Stomach (tissue), 9 donors: ENCODE measurements around the gene NCOA6. TPM values are rescaled to one million over a fixed set of nuclear protein-coding genes. Genes with fewer than 3 reads are reported as not detected.
A peak's percentile ranks its signal among the peaks of the same experiment; 100 is the strongest.
"Not testable (repeated sequence)": the region's sequence is repeated elsewhere in the genome, so short reads cannot be mapped to it uniquely, and the experiment has no call there.

ENCODE experiments used
- DNase-seq, 2 donors: peaks; one replicate each; pipeline versions ENCODE4 v3.0.0 to v3.0.0-alpha.2; 2013 to 2019
- H3K27ac ChIP-seq, 5 donors: fragments of 200-600 bp in 4 of 5; sonication (generic) in 4 of 5; one replicate each; pipeline ENCODE4 v1.5.1; 2013 to 2019; ENCODE audit warnings: mild to moderate bottlenecking in 1 of 5, moderate library complexity in 1 of 5
- H3K27me3 ChIP-seq, 3 donors: fragments of 200-600 bp; sonication (generic); one replicate each; pipeline ENCODE4 v1.5.1; 2017 to 2019; ENCODE audit warnings: mixed run types in 1 of 3
- H3K36me3 ChIP-seq, 4 donors: fragments of 200-600 bp; sonication (generic); 1 replicate in 3 of 4; 2 replicates in 1 of 4; pipeline ENCODE4 v1.5.1; 2016 to 2019
- H3K4me1 ChIP-seq, 4 donors: fragments of 200-600 bp; sonication (generic); one replicate each; pipeline ENCODE4 v1.5.1; 2016 to 2019
- H3K4me3 ChIP-seq, 4 donors: fragments of 200-600 bp; sonication (generic) in 3 of 4; one replicate each; pipeline ENCODE4 v1.5.1; 2016 to 2019; ENCODE audit warnings: mild to moderate bottlenecking in 1 of 4
- H3K9me3 ChIP-seq, 4 donors: fragments of 200-600 bp; sonication (generic); one replicate each; pipeline ENCODE4 v1.5.1; 2016 to 2019
- EP300 ChIP-seq: sonication (generic); formaldehyde crosslinking; IDR thresholded peaks from one replicate; pipeline ENCODE4 v1.6.1; 2017; ENCODE audit warnings: antibody characterized with exemption
- POLR2A ChIP-seq, 4 donors: fragments of 450-650 bp; IDR thresholded peaks; one replicate each; pipeline ENCODE4 v1.6.1; 2016; ENCODE audit warnings: antibody characterized with exemption in 4 of 4, control low read depth in 2 of 4, mild to moderate bottlenecking in 1 of 4, moderate library complexity in 1 of 4
- POLR2AphosphoS5 ChIP-seq, 3 donors: sonication (generic); formaldehyde crosslinking; IDR thresholded peaks; one replicate each; pipeline ENCODE4 v1.6.1; 2016; ENCODE audit warnings: antibody characterized with exemption in 3 of 3
- WGBS, 5 donors: extraction: QIAGEN DNeasy Blood & Tissue Kit in 3 of 5; methylation state at CpG; one replicate each; pipeline versions ENCODE4 v1.1.5 to v1.1.7; 2013 to 2018; 5-methylcytosine and 5-hydroxymethylcytosine counted together
- intact Hi-C: fragments of 100-400 bp; cut with DNase I; formaldehyde crosslinking; loops from one replicate; pipeline ENCODE4 v1.15.1; 2023; ENCODE audit warnings: low total_unique reads
- polyA plus RNA-seq, 3 donors: library from polyadenylated mRNA; stranded (reverse); fragments of 200-250 nt; gene quantifications; one replicate each; pipeline ENCODE4 v1.2.3, GENCODE V29; 2013
- total RNA-seq, 5 donors: library from RNA; depleted of rRNA; stranded (reverse); fragments of >200 nt; gene quantifications; one replicate each; pipeline versions ENCODE4 v1.1.0 to v1.2.3, GENCODE V29; 2014 to 2016
- TF ChIP-seq, protein P1 (sequence below), 7 experiments: fragments of 450-650 bp in 4 of 7; fragments of 200-600 bp in 3 of 7; sonication (generic) in 3 of 7; IDR thresholded peaks; one replicate each; pipeline ENCODE4 v1.5.1; 2016 to 2019; ENCODE audit warnings: antibody characterized with exemption in 7 of 7, control low read depth in 2 of 7, mild to moderate bottlenecking in 1 of 7
- donor health status: healthy with polysubstance abuse.
- donor health status: Bipolar disorder and iron deficiency.
- donor health status: healthy.

The NCOA6 gene
- total and polyA plus RNA-seq, 8 donors = 9.7 to 63.8 (median 20.7) TPM

DNA sequence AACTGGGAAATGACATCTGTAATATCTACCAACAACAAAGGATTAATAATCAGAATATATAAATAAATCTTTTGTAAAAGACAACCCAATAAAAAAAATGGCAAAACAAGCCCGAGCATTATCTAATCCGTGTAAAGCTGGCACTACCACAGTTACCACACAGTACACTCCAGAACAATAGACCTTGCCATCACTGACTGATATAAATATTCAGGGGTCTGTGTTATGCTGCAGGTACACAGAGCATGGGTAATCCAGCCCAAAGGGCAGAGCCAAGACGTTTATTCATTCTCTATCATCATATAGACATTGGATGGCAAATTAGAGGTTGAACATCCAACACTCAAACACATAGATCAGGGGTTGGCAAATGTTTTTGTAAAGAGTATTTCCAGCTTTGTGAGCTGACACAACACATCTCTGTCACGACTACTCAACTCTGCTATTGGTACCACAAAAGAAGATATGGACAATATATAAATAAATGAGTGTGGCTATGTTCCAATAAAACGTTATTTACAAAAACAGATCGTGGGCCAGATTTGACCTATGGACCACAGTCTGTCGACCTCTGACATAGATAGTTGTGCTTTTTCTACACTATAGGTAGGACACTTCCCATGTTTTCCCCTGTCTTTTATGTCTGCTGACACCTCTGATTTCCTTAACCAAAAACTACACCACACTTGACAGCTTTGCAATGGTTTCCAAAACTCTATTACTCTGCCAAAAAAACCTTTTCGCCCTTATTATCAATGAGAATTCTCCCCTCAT is 4.5 kb downstream of the NCOA6 start:
- no peak for DNase-seq
- TF ChIP-seq, protein P1, sequence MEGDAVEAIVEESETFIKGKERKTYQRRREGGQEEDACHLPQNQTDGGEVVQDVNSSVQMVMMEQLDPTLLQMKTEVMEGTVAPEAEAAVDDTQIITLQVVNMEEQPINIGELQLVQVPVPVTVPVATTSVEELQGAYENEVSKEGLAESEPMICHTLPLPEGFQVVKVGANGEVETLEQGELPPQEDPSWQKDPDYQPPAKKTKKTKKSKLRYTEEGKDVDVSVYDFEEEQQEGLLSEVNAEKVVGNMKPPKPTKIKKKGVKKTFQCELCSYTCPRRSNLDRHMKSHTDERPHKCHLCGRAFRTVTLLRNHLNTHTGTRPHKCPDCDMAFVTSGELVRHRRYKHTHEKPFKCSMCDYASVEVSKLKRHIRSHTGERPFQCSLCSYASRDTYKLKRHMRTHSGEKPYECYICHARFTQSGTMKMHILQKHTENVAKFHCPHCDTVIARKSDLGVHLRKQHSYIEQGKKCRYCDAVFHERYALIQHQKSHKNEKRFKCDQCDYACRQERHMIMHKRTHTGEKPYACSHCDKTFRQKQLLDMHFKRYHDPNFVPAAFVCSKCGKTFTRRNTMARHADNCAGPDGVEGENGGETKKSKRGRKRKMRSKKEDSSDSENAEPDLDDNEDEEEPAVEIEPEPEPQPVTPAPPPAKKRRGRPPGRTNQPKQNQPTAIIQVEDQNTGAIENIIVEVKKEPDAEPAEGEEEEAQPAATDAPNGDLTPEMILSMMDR (IDR thresholded peaks at IDR 0.05) = no peak
- TF ChIP-seq POLR2A (IDR thresholded peaks at IDR 0.05) (no peak), EP300 (no peak), POLR2AphosphoS5 (IDR thresholded peaks at IDR 0.05) (no peak)
- Histone ChIP-seq H3K9me3 (no peaks in the 10 kb centered on the region), H3K4me1 (peaks cover 48 to 92% (median 74%) of the 10 kb centered on the region in 4 donors), H3K27me3 (no peaks in the 10 kb centered on the region), H3K4me3 (no peak overlapping the region), H3K27ac (no peak overlapping the region), H3K36me3 (no peaks in the 10 kb centered on the region)
- intact Hi-C loops = no loop called here
- WGBS, 5 donors = 30 to 50% (median 35%) methylated on average over 8 of the region's 8 CpGs

GRCh38 chr20:34817801-34818200 is 7.7 kb downstream of the NCOA6 start:
- no peaks in the 10 kb centered on the region for H3K36me3 ChIP-seq
- intact Hi-C loops = no loop called here
- H3K4me1 ChIP-seq = peaks cover 34 to 75% (median 54%) of the 10 kb centered on the region in 4 donors
- H3K27ac ChIP-seq = no peak overlapping the region
- H3K9me3 ChIP-seq = no peaks in the 10 kb centered on the region
- H3K27me3 ChIP-seq = no peaks in the 10 kb centered on the region
- WGBS, 5 donors = 41 to 48% (median 43%) methylated on average over 2 of the region's 2 CpGs
- TF ChIP-seq, protein P1 (IDR thresholded peaks at IDR 0.05) = no peak
- no peak for TF ChIP-seq POLR2A (IDR thresholded peaks at IDR 0.05)
- TF ChIP-seq EP300 = no peak
- TF ChIP-seq POLR2AphosphoS5 (IDR thresholded peaks at IDR 0.05) = no peak
- no peak overlapping the region for H3K4me3 ChIP-seq
- no peak for DNase-seq

DNA sequence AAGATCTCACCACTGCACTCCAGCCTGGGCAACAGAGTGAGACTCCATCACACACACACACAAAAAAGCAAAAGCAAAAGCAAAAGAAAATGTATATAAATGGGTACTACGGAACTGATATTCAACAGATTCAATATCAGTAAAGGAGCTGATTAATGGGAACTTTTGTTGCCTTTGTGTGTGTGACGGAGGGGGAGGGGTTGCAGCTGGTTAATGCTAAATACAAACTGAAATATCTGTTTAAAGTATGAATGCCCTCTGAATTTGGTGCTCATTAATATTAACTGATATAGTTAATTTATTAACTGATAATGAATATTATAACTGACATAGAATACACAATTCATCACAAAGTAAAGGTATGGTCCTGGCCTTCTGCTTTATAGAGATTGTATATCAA is 8.4 kb downstream of the NCOA6 start:
- Histone ChIP-seq H3K27me3 (no peaks in the 10 kb centered on the region), H3K27ac (no peak overlapping the region), H3K36me3 (no peaks in the 10 kb centered on the region), H3K4me1 (peaks cover 27 to 75% (median 50%) of the 10 kb centered on the region in 4 donors), H3K9me3 (no peaks in the 10 kb centered on the region), H3K4me3 (no peak overlapping the region)
- no peak for DNase-seq
- TF ChIP-seq, protein P1 (IDR thresholded peaks at IDR 0.05) = no peak
- no peak for TF ChIP-seq POLR2AphosphoS5 (IDR thresholded peaks at IDR 0.05)
- no peak for TF ChIP-seq POLR2A (IDR thresholded peaks at IDR 0.05)
- no peak for TF ChIP-seq EP300
- 17 to 83% (median 27%) methylated on average over 1 to 2 of the region's 2 CpGs for WGBS, 5 donors
- intact Hi-C loops = no loop called here

DNA sequence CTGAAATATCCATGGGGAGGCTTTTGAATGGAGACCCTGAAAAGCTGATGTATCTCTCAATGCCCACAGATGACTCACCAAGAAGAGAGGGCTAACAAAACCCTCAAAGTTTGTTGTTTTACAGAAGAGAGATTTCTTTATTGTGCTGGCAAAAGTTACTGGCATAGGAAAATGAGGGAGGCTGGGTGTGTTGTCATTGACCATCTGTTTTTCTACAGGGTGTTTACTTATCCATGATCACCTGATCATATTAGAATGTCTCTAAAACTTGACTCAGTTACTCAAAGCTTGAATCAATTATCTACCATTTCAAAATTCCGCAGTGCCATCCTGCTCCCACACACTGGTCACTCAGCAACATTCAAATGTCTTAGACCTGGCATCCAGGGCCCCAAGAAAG is 9.8 kb downstream of the NCOA6 start:
- Histone ChIP-seq H3K27ac (no peak overlapping the region), H3K27me3 (no peaks in the 10 kb centered on the region), H3K36me3 (no peaks in the 10 kb centered on the region), H3K4me3 (no peak overlapping the region), H3K4me1 (peaks cover 18 to 74% (median 46%) of the 10 kb centered on the region in 4 donors), H3K9me3 (no peaks in the 10 kb centered on the region)
- DNase-seq = no peak
- TF ChIP-seq EP300 = no peak
- no peak for TF ChIP-seq POLR2AphosphoS5 (IDR thresholded peaks at IDR 0.05)
- intact Hi-C loops = no loop called here
- 93 to 100% (median 97%) methylated on average over 1 of the region's 1 CpG for WGBS, 5 donors

DNA sequence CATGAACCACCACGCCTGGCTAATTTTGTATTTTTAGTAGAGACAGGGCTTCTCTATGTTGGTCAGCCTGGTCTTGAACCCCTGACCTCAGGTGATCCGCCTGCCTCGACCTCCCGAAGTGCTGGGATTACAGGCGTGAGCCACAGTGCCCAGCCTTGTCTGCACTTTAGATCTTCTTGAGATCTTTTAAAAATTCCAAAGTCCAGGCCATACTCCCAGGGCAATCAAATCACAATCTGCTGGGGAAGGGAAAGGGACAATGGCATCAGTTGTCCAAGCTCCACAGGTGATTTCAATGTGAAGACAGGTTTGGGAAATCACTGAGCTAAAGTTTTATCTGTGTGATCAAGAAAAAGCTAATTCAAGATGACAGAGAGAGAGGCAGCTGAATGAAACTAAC is 16.9 kb downstream of the NCOA6 start:
- Histone ChIP-seq H3K27ac (no peak overlapping the region), H3K27me3 (no peaks in the 10 kb centered on the region), H3K9me3 (no peaks in the 10 kb centered on the region), H3K36me3 (peaks cover 0 to 6% (median 5%) of the 10 kb centered on the region in 4 donors), H3K4me1 (peaks cover 0 to 67% (median 39%) of the 10 kb centered on the region in 4 donors), H3K4me3 (no peak overlapping the region)
- no peak for DNase-seq
- intact Hi-C loops = no loop called here
- WGBS, 5 donors = 89 to 96% (median 91%) methylated on average over 5 of the region's 5 CpGs
- no peak for TF ChIP-seq EP300
- TF ChIP-seq, protein P1 (IDR thresholded peaks at IDR 0.05) = no peak
- TF ChIP-seq POLR2A (IDR thresholded peaks at IDR 0.05) = no peak

GRCh38 chr20:34807944-34808465 is 17.4 kb downstream of the NCOA6 start:
- H3K9me3 ChIP-seq, H3K36me3 ChIP-seq, H3K27me3 ChIP-seq, H3K27ac ChIP-seq, H3K4me3 ChIP-seq, intact Hi-C loops: not testable (repeated sequence)
- 78 to 83% (median 80%) methylated on average over 8 of the region's 8 CpGs for WGBS, 5 donors
- DNase-seq = peak in 1 of 2 donors; percentile 73
- H3K4me1 ChIP-seq = peaks cover 0 to 67% (median 39%) of the 10 kb centered on the region in 4 donors
